T-helper 17 cell (primary cell): ENCODE results near the gene SMARCB1. TPM values are rescaled to one million over a fixed set of nuclear protein-coding genes. Genes with fewer than 3 reads are reported as not detected.

Experiments used
- ATAC-seq: fragments of 150-1000 bp; cut with Tn5 transposase; 2 replicates; pipeline ENCODE4 v1.10.0; 2021; ENCODE audit warnings: mild to moderate bottlenecking, moderate library complexity
- DNase-seq, 3 donors: peaks; one replicate each; pipeline versions ENCODE4 v3.0.0 to v3.0.0-alpha.2; 2020 to 2021
- H3K9me3 ChIP-seq: one replicate; pipeline ENCODE4 v1.7.0; 2013; ENCODE audit warnings: low read length, mild to moderate bottlenecking; ENCODE audit not compliant: control insufficient read depth, poor library complexity, severe bottlenecking
- H3K27ac Mint-ChIP-seq: one replicate; pipeline ENCODE4 v1.8.0; 2022; ENCODE audit warnings: mild to moderate bottlenecking, moderate library complexity, mixed read lengths
- H3K27me3 Mint-ChIP-seq: one replicate; pipeline ENCODE4 v1.8.0; 2022; ENCODE audit warnings: mixed read lengths
- H3K36me3 Mint-ChIP-seq: one replicate; pipeline ENCODE4 v1.8.0; 2022; ENCODE audit warnings: low read depth, mixed read lengths
- H3K4me1 Mint-ChIP-seq: one replicate; pipeline ENCODE4 v1.8.0; 2022; ENCODE audit warnings: mild to moderate bottlenecking, mixed read lengths
- H3K4me3 Mint-ChIP-seq: one replicate; pipeline ENCODE4 v1.8.0; 2022; ENCODE audit warnings: mild to moderate bottlenecking, moderate library complexity, mixed read lengths
- total RNA-seq, 4 donors: library from RNA in 2 of 4; stranded (reverse) in 2 of 4; gene quantifications; one replicate each; pipeline ENCODE4 v1.2.3 and lab custom pipeline; 2022 to 2026

The SMARCB1 gene
- total RNA-seq, 2 donors from 2014 or later = 45.0 to 53.6 TPM

DNA sequence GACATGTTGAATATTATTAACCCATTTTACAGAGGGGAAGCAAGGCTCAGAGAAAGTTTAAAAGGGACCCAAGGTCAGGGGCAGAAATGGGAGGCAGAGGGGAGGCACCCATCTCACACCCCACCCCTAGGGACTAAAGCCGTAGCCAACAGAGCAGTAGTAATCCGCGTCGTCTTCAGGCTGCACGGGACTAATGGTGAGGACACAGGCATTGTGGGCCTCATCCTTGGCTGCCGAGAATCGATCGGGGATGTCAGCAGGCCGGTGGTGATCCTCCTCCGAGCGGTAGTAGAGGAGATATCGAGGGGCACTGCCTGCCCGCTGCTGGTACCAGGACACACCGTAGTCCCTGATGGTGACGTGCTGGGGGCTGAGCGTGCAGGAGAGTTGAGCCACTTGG is 34.0 kb upstream of the SMARCB1 start:
- H3K4me1 Mint-ChIP-seq = peaks cover 11% of the 10 kb centered on the region
- H3K9me3 ChIP-seq = no peaks in the 10 kb centered on the region
- DNase-seq (no peak), ATAC-seq (no peak)
- H3K27me3 Mint-ChIP-seq = no peaks in the 10 kb centered on the region
- H3K4me3 Mint-ChIP-seq = peak overlapping the region; percentile 80
- peaks cover 2% of the 10 kb centered on the region for H3K36me3 Mint-ChIP-seq
- no peak overlapping the region for H3K27ac Mint-ChIP-seq

DNA sequence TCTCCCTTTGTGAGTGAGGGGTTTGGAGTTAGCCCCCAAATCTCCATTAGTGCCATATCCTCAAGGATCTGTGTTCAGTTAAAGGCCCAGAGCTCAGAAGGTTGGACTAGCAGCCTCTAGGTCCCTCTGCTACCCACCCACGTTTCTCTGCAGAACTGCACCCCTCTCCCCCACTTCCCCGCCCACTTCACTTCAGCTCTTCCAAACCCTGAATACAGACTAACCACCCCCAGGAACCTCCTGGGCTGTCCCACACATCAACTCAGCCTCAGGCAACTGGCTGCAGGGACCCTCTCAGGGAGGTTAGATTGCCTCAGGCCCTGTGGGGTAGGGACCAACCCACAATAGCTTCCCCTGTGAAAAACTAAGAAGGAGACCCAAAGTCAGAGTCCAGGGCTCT is 33.4 kb upstream of the SMARCB1 start:
- Mint-ChIP-seq H3K4me1 (peaks cover 11% of the 10 kb centered on the region), H3K36me3 (peaks cover 2% of the 10 kb centered on the region), H3K27me3 (no peaks in the 10 kb centered on the region), H3K27ac (no peak overlapping the region), H3K4me3 (no peak overlapping the region)
- no peak for DNase-seq
- ATAC-seq = no peak
- no peaks in the 10 kb centered on the region for H3K9me3 ChIP-seq

DNA sequence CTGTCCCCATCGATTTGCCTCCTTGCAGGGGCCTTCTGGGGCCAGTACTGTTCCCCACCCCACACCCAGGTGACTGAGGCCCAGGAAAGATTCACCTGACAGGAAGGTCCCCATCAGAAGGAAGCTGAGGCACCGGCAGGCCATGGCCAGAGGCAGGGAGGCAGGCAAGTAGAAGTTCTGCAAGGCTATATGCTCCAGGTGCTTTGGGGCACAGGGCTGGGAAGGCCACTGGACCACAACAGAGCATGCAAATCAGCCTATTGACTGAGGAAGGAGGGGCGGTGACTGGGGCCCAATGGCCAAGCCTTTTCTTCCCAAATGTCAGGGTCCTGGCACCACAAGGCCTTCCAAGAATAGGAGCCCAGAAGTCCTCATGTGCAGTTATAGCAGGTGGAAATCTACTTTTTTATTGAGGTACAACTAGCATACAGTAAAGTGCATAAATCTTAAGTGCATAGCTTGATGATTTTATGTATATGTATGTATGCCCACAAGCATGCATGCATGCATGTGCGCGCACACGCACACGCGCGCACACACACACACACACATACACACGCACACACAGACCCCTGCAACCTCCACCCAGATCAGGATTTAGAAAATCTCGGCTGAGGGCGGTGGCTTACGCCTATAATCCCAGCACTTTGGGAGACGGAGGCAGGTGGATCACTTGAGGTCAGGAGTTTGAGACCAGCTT is 32.4 kb upstream of the SMARCB1 start, which contains the start of gene VPREB3:
Gene VPREB3, minus strand, starts transcription at position 206 of the 700 bp plus-strand sequence. Its CDS starts 62 bp downstream, at position 144.
- H3K27ac Mint-ChIP-seq = no peak within 1 kb of the TSS
- DNase-seq (no peak), ATAC-seq (no peak)
- H3K36me3 Mint-ChIP-seq = peaks cover 2% of the 10 kb centered on the region
- no peaks in the 10 kb centered on the region for H3K27me3 Mint-ChIP-seq
- H3K9me3 ChIP-seq = no peaks in the 10 kb centered on the region
- no peak within 1 kb of the TSS for H3K4me3 Mint-ChIP-seq
- peaks cover 11% of the 10 kb centered on the region for H3K4me1 Mint-ChIP-seq

DNA sequence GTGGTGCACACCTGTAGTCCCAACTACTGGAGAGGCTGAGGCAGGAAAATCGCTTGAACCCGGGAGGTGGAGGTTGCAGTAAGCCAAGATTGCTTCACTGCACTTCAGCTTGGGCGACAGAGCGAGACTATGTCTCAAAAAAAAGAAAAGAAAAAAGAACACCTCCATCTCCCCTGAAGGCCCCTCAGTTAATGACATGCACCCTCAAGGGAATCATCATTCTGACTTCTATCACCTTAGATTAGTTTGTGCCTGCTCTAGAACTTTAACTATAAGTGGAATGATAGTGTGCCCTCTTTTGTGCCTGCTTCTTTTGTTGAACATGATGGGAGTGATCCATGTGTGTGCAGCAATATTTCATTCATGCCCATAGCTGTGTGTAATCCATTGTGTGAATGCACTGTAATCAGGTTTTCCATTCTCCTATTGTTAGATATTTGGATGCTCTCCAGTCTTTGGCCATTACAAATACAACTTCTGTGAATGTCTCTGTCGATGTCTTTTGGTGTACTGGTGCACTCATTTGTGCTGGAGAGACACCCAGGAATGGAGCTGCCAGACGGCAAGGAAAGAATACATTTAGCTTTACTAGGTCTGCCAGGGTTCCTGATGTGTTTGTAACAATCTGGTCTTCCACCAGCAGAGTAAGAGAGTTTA is 31.7 kb upstream of the SMARCB1 start:
- no peak overlapping the region for H3K27ac Mint-ChIP-seq

DNA sequence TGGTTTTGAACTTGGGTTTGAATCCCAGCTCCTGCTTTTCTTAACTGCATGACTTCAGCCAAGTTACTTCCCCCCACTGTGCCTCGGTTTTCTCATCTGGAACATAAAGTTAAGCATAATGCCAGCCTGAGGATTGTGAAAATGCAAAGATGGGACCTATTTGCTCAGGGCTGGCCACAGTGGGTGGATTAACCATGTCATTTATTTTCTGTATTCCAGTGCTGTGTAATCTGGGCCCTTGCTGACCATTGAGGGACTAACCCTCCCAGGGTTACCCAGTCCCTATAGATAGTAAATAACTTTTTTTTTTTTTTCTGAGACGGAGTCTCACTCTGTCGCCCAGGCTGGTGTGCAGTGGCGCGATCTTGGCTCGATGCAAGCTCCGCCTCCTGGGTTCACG is 31.1 kb upstream of the SMARCB1 start:
- Mint-ChIP-seq H3K4me3 (no peak overlapping the region), H3K36me3 (peaks cover under 1% of the 10 kb centered on the region), H3K4me1 (peaks cover 7% of the 10 kb centered on the region), H3K27ac (no peak overlapping the region), H3K27me3 (no peaks in the 10 kb centered on the region)
- ATAC-seq (no peak), DNase-seq (no peak)
- no peaks in the 10 kb centered on the region for H3K9me3 ChIP-seq

More for the DNA sequence above, 31.7 kb upstream of the SMARCB1 start:
- Mint-ChIP-seq H3K27me3 (no peaks in the 10 kb centered on the region), H3K4me3 (no peak overlapping the region), H3K4me1 (peaks cover 6% of the 10 kb centered on the region), H3K36me3 (no peaks in the 10 kb centered on the region)
- ATAC-seq (no peak), DNase-seq (no peak)
- H3K9me3 ChIP-seq = no peaks in the 10 kb centered on the region

DNA sequence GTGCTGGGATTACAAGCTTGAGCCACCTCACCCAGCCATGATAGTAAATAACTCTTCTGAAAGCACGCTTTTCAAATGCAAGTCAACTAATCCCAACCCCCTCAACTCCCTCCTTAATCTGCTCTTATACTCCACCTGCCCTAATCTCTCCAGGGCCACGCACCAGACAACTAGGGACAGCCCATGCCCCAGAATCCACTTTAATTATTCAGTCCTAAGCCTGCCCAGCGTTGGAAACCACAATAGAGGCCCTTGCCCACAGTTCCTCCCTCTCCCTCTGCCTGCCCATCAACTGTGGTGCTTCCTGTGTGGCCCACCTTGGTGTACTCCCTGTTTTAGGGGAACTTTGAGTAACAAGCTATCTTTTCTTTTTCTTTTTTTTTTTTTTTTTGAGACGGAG is 29.9 kb upstream of the SMARCB1 start:
- peaks cover 9% of the 10 kb centered on the region for H3K4me1 Mint-ChIP-seq
- peaks cover 2% of the 10 kb centered on the region for H3K36me3 Mint-ChIP-seq
- no peak overlapping the region for H3K4me3 Mint-ChIP-seq
- ATAC-seq = no peak
- H3K27ac Mint-ChIP-seq = no peak overlapping the region
- no peaks in the 10 kb centered on the region for H3K27me3 Mint-ChIP-seq
- no peaks in the 10 kb centered on the region for H3K9me3 ChIP-seq
- no peak for DNase-seq

DNA sequence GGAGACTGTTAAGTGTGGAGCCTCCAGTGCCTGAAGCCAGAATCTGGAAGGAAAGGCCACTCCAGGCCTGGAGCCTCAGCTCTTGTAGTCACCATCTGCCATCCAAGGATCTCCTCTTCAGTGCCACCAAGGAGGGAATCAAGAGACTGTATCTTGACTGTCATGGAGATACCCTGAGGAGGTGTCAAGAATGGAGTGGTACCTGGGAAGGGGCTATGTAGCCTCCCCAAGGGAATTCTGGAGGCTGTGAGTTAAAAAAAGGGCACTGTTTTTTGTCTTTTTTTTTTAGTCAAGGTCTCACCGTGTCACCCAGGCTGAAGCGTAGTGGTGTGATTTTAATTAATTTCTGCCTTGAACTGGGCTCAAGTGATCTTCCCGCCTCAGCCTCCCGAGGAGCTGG is 27.2 kb upstream of the SMARCB1 start:
- Mint-ChIP-seq H3K4me1 (peaks cover 22% of the 10 kb centered on the region), H3K4me3 (no peak overlapping the region), H3K36me3 (peaks cover 2% of the 10 kb centered on the region), H3K27me3 (no peaks in the 10 kb centered on the region), H3K27ac (no peak overlapping the region)
- no peaks in the 10 kb centered on the region for H3K9me3 ChIP-seq
- DNase-seq = no peak
- no peak for ATAC-seq

DNA sequence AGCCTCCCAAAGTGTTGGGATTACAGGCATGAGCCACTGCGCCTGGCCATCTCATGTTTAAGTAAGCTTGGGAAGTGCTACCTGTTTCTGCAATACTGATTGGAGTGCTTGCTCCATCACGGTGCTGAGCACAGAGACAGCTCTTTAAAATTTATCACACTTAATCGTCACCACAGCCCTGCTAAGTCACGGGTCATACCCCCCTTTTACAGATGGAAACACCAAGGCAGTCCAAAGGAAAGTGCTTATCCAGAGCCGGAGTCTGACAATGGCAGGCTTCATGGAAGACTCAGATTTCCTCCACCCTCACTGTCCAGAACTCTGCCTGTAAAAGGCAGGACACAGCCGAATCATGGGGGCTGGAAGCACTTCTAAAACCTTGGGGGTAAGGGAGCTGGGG is 26.7 kb upstream of the SMARCB1 start:
- DNase-seq (no peak), ATAC-seq (no peak)
- Mint-ChIP-seq H3K36me3 (peaks cover 2% of the 10 kb centered on the region), H3K27me3 (no peaks in the 10 kb centered on the region), H3K27ac (no peak overlapping the region), H3K4me1 (peaks cover 22% of the 10 kb centered on the region), H3K4me3 (no peak overlapping the region)
- H3K9me3 ChIP-seq = no peaks in the 10 kb centered on the region

DNA sequence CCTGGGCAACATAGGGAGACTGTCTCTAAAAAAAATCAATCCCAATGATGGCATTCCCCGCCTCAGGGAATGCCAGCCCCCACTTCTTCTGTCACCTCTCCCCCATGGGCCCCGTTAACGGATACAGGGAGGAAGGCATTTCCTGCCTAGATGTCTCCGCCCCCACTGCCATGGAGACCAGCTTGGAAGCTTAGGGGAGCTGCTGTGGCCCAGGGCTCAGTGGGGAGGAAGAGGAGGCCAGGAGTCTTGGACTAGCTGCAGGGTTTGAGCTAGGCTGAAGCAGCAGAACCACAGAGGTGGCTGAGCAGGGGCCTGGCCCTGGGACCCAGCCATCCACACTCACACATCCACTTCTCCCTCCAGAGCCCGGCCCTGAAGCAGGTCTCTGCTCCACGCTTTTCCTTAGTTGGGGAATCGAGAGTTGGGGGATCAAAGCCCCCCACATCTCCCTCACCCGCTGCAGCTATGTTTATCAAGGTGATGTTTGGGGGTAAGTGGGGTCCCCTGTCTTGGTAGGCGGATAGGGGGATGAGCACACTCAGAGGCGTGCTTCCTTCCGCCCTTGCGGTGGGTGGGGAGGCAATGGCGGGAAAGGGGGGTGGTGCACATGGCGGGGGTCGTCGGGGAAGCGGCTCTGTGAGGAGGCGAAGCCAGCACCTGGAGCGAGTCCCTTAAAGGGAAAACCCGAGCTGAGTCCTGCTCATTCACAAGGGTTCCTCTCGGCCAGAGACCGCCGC is 23.8 kb upstream of the SMARCB1 start, which contains the start of gene C22orf15:
Gene C22orf15, plus strand, starts transcription at position 149 of the 737 bp plus-strand sequence. Its CDS starts 317 bp downstream, at position 466.
- H3K27ac Mint-ChIP-seq = no peak within 1 kb of the TSS
- no peaks in the 10 kb centered on the region for H3K9me3 ChIP-seq
- H3K4me3 Mint-ChIP-seq = peak within 1 kb of the TSS; percentile 59
- H3K4me1 Mint-ChIP-seq = peaks cover 26% of the 10 kb centered on the region
- no peaks in the 10 kb centered on the region for H3K27me3 Mint-ChIP-seq
- peaks cover 2% of the 10 kb centered on the region for H3K36me3 Mint-ChIP-seq
- no peak for DNase-seq
- no peak for ATAC-seq

DNA sequence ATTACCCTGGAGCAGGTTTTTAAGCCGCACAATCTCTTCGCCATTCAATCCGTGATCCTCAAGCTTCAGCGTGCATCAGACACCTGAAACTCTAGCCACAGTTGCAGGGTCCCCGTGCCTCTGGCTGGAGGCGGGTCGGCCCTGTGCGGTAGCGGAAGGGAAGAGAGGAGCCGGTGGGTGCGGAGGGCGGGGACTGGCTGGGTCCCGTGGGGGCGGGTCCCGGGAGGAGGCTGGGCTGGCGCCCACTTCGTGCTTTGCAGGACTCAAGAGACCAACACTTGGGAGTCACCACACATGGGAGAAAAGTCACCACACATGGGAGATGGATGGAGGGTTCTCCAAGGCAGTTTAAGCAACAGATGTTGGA is 23.2 kb upstream of the SMARCB1 start:
- peak; percentile 49 for ATAC-seq
- Mint-ChIP-seq H3K4me1 (peaks cover 26% of the 10 kb centered on the region), H3K36me3 (peaks cover 2% of the 10 kb centered on the region), H3K27ac (no peak overlapping the region), H3K27me3 (no peaks in the 10 kb centered on the region), H3K4me3 (peak overlapping the region; percentile 59)
- DNase-seq = peak in 1 of 3 donors; percentile 40
- H3K9me3 ChIP-seq = no peaks in the 10 kb centered on the region

DNA sequence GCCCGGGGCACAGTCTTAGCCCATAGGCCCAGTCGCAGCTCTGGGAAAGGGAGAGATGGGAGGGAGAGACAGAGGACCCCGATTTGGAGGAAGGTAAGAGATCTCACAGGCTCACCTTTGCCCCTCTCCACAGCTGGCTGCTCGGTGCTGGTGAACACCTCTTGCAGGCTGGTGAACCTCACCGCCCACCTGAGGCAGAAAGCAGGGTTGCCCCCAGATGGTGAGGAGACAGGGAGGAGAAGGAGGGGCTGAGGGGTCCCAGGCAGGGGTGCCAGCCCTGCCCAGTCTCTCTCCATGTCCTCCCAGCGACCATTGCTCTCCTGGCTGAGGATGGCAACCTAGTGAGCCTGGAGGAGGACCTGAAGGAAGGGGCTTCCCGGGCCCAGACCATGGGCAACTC is 22.8 kb upstream of the SMARCB1 start:
- Mint-ChIP-seq H3K27ac (no peak overlapping the region), H3K36me3 (peaks cover 2% of the 10 kb centered on the region)

DNA sequence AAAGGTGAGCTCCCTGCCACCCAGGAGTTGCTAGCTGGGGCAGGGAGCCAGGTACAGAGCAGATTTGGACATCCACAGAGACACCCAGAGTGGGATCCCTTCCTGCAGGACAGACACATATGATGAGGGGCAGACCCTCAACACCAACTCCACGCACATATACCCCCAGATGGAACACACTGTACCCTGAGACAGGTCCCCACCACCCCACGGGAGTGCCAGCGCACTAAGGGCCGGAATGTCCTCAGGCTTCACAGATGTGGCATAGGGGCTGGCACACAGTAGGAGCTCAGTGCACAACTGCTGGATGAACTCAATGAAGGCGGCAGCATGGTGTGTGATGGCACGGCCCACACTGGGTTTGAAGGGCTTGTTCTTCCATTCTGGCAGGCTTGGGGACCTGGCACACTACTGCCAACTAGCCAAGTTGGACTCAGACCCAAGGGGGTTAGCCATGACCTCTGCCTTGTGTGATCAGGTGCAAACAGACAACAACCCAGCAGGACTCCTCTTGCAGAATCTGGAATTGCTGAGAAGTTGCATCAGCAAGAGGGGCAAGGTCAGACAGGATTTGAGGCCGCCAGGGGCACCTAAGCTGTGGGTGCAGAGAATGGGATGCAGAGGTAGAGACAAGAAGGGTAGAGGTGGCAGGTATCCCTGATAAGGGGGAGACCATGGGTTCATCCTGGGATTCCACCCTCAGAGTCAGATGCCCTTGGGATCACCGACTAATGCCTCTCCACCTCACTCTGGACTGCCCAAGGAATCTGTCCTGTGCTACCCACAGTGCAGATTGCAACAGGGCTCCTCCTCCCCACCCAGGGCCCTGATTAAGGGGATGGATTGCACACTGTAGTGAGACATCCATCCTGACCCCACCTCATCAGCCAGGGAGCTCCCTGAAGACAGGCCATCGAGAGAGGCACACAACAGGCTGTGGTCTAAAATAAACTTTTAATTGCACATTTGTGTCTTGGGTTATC is 21.6 kb upstream of the SMARCB1 start:
- no peak for DNase-seq
- no peaks in the 10 kb centered on the region for H3K9me3 ChIP-seq
- Mint-ChIP-seq H3K27me3 (no peaks in the 10 kb centered on the region), H3K27ac (no peak overlapping the region), H3K36me3 (peaks cover 2% of the 10 kb centered on the region), H3K4me1 (peaks cover 26% of the 10 kb centered on the region), H3K4me3 (no peak overlapping the region)
- ATAC-seq = no peak

More for the DNA sequence above, 22.8 kb upstream of the SMARCB1 start:
- no peak for ATAC-seq
- Mint-ChIP-seq H3K27me3 (no peaks in the 10 kb centered on the region), H3K4me1 (peaks cover 26% of the 10 kb centered on the region), H3K4me3 (peak overlapping the region; percentile 59)
- no peak for DNase-seq
- H3K9me3 ChIP-seq = no peaks in the 10 kb centered on the region
